ENCODE results near the gene ATXN7L1.

Gene ATXN7L1

DNA sequence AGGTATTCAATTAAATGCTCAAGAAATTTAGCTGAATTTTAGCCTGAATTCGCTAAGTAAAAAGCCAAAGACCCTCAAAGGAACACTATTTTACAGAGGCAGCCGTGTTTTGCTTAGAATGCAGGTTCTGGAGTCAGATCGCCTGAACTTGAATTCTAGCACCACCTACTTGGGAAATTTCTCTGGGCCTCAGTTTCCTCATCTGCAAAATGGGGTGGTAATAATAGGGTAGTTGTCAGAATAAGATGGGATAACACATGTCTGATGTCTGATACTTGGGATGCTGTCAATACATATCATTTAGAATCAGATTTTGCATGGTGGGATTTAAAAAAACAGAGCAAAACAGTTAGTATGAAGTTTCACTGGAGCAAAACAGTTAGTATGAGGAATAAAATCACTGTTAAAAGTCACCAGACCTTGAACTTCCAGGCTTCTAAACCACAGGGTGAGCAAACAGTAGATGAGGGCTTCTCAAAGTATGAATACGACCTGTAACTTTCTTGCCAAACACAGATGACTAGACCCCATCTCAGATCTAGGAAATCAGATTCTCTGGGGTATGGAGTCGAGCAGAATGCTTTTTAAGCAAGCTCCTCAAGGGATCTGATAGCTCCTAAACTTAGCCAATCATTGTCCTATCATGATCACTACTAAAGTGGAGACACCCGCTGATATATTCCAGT lies 75.4 kb downstream of the ATXN7L1 start:
- TF ChIP-seq BHLHE40 (IDR thresholded peaks at IDR 0.05; ENCODE audit: borderline replicate concordance), result no peak
- no peak for TF ChIP-seq TARDBP (IDR thresholded peaks at IDR 0.05)
- no peak for TF ChIP-seq L3MBTL2 (conservative IDR thresholded peaks at IDR 0.05)
- TF ChIP-seq FOXA1 (IDR thresholded peaks at IDR 0.05), result no peak
- no peak for TF ChIP-seq FOXK2 (IDR thresholded peaks at IDR 0.05)
- ChIA-PET POLR2A (no interaction called here), CTCF (no interaction called here)
- no peak for DNase-seq (ENCODE audit: extremely low spot score)

DNA sequence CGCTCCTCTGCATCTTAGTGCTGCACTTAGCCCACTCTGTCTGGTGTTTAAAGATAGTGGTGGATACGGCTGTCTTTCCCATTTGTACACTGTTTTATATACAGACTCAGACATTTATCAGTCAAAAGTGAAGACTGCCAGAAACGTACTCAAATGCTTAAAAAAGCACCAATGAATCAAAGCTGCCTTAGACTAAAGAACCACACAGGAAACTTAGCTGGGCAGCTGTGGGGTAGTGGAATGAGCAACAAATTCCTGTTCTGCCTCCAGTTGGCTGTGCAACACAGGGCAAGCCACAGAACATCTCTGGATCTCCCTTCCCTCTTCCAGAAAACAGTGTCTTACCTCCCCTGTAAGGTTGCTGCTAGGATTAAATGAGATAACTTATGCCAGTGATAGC lies 76.0 kb downstream of the ATXN7L1 start:
- POLR2A ChIA-PET, result no interaction called here
- CTCF ChIA-PET, result no interaction called here
- DNase-seq (ENCODE audit: extremely low spot score), result no peak
- TF ChIP-seq ELF4 (IDR thresholded peaks at IDR 0.05) (no peak), SP1 (IDR thresholded peaks at IDR 0.05) (no peak), LEF1 (IDR thresholded peaks at IDR 0.05; ENCODE audit: borderline replicate concordance) (no peak), FOXA1 (IDR thresholded peaks at IDR 0.05) (no peak), HDGF (IDR thresholded peaks at IDR 0.05; ENCODE audit: borderline replicate concordance) (no peak), NFRKB (IDR thresholded peaks at IDR 0.05) (no peak), FOXM1 (IDR thresholded peaks at IDR 0.05; ENCODE audit: borderline replicate concordance) (no peak), BHLHE40 (IDR thresholded peaks at IDR 0.05; ENCODE audit: borderline replicate concordance) (no peak), FOXK2 (IDR thresholded peaks at IDR 0.05) (no peak), L3MBTL2 (conservative IDR thresholded peaks at IDR 0.05) (no peak), ARNT (IDR thresholded peaks at IDR 0.05) (no peak), TARDBP (IDR thresholded peaks at IDR 0.05) (no peak), ZNF384 (IDR thresholded peaks at IDR 0.05) (no peak)
- TF ChIP-seq, protein P1, sequence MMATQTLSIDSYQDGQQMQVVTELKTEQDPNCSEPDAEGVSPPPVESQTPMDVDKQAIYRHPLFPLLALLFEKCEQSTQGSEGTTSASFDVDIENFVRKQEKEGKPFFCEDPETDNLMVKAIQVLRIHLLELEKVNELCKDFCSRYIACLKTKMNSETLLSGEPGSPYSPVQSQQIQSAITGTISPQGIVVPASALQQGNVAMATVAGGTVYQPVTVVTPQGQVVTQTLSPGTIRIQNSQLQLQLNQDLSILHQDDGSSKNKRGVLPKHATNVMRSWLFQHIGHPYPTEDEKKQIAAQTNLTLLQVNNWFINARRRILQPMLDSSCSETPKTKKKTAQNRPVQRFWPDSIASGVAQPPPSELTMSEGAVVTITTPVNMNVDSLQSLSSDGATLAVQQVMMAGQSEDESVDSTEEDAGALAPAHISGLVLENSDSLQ (IDR thresholded peaks at IDR 0.05), result no peak

DNA sequence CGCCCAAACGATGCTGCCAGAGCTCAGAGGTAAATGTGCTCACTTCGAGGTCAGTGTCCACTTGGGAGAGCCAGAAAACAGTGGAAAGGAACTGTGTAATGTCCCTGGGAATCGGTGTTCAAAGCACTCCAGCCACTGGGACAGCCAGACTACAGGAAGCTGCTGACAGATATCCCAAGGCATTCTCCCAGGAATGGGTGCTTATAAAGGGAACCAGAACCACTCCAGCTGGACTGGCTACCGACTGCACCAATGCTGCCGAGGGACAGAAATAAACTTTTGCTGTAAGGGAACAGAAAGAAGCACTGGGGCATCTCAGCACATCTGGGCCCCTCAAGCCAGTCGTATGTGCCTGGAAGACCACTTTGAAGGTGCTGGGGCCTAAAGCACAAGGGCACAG lies 76.7 kb downstream of the ATXN7L1 start:
- TF ChIP-seq ZNF384 (IDR thresholded peaks at IDR 0.05), result no peak
- TF ChIP-seq SP1 (IDR thresholded peaks at IDR 0.05), result no peak
- TF ChIP-seq LEF1 (IDR thresholded peaks at IDR 0.05; ENCODE audit: borderline replicate concordance), result no peak
- no peak for TF ChIP-seq SUZ12 (IDR thresholded peaks at IDR 0.05)
- TF ChIP-seq FOXK2 (IDR thresholded peaks at IDR 0.05), result no peak
- no peak for TF ChIP-seq HDGF (IDR thresholded peaks at IDR 0.05; ENCODE audit: borderline replicate concordance)
- no peak for TF ChIP-seq L3MBTL2 (conservative IDR thresholded peaks at IDR 0.05)
- no peak for TF ChIP-seq ELF4 (IDR thresholded peaks at IDR 0.05)
- TF ChIP-seq BHLHE40 (IDR thresholded peaks at IDR 0.05; ENCODE audit: borderline replicate concordance), result no peak
- TF ChIP-seq CTBP1 (IDR thresholded peaks at IDR 0.05; ENCODE audit: borderline replicate concordance), result no peak
- TF ChIP-seq FOXM1 (IDR thresholded peaks at IDR 0.05; ENCODE audit: borderline replicate concordance), result no peak
- TF ChIP-seq, protein P1 (IDR thresholded peaks at IDR 0.05), result no peak
- TF ChIP-seq NFRKB (IDR thresholded peaks at IDR 0.05), result no peak
- no peak for TF ChIP-seq TARDBP (IDR thresholded peaks at IDR 0.05)
- TF ChIP-seq ARNT (IDR thresholded peaks at IDR 0.05), result no peak
- TF ChIP-seq FOXA1 (IDR thresholded peaks at IDR 0.05), result no peak
- POLR2A ChIA-PET, result no interaction called here
- CTCF ChIA-PET, result no interaction called here
- DNase-seq (ENCODE audit: extremely low spot score), result no peak

DNA sequence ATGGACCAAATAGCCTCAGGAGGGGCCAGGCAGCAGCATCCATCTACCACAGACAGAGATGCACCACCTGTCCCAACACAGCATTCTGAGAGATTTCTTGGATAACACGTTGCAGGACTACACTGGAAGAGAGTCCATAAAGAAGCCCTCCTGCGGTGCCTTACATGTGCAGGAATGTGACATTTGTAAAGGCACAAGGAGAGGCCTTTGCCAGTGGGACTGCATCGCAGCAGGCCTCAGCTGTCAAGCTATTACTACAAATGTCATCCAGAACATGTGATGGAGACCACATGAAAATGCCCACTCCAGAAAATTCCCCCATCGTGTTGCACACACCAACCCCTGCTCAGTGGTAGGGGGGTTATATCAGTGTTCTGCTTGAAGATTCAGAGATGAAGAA lies 77.4 kb downstream of the ATXN7L1 start:
- ChIA-PET POLR2A (no interaction called here), CTCF (interaction anchor here (0.6 kb wide), 1 partner anchor 57 kb away, joined by 3 read pairs; no protein-coding TSS in a partner anchor)
- DNase-seq (ENCODE audit: extremely low spot score), result no peak
- TF ChIP-seq SP1 (IDR thresholded peaks at IDR 0.05) (no peak), FOXM1 (IDR thresholded peaks at IDR 0.05; ENCODE audit: borderline replicate concordance) (no peak)

DNA sequence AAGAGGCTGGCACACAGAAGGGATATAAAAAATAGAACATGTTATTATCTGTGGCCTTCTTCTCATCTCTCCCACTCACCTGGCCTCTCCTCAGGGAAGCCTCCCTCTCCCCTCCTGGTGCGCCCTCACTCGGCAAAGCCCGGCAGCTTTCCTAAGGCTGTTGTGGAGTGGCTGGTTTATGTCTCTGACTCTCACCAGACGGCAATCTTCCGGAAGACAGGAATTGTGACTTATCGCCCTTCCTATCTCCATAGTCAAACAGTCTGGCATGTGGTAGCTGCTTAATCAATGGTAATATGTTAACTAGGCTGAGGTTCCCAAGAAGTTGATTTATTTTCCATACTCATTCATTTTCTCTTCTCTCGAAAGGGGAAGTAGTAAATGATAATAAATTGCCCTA lies 78.7 kb downstream of the ATXN7L1 start:
- TF ChIP-seq FOXM1 (IDR thresholded peaks at IDR 0.05; ENCODE audit: borderline replicate concordance) (no peak), SUZ12 (IDR thresholded peaks at IDR 0.05) (no peak), FOXA1 (IDR thresholded peaks at IDR 0.05) (no peak), NFRKB (IDR thresholded peaks at IDR 0.05) (no peak), L3MBTL2 (conservative IDR thresholded peaks at IDR 0.05) (no peak), ELF4 (IDR thresholded peaks at IDR 0.05) (no peak), LEF1 (IDR thresholded peaks at IDR 0.05; ENCODE audit: borderline replicate concordance) (no peak), ARNT (IDR thresholded peaks at IDR 0.05) (no peak), TARDBP (IDR thresholded peaks at IDR 0.05) (no peak), ZNF384 (IDR thresholded peaks at IDR 0.05) (no peak), CTBP1 (IDR thresholded peaks at IDR 0.05; ENCODE audit: borderline replicate concordance) (no peak), FOXK2 (IDR thresholded peaks at IDR 0.05) (no peak), SP1 (IDR thresholded peaks at IDR 0.05) (no peak), BHLHE40 (IDR thresholded peaks at IDR 0.05; ENCODE audit: borderline replicate concordance) (no peak)
- TF ChIP-seq, protein P1 (IDR thresholded peaks at IDR 0.05), result no peak
- ChIA-PET CTCF (no interaction called here), POLR2A (no interaction called here)
- DNase-seq (ENCODE audit: extremely low spot score), result no peak

DNA sequence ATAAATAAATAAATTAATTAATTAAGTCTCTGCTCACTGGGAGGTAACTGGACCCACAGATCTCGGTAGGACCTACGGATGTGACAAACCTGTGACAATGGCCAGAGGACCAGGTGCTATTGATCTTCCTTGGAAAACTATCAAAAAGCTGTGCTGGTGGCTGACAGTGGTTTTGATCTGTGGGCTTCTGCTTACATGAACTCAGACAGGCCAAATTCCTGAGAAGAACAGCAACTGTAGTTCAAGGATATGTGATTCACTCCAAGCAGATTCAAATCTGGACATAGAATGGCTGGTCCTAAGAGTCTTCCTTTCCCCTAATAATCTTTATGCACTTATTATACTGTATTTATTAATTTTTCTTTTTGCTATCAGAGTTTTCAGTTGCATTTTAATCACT lies 80.0 kb downstream of the ATXN7L1 start:
- no peak for DNase-seq (ENCODE audit: extremely low spot score)
- TF ChIP-seq NFRKB (IDR thresholded peaks at IDR 0.05), result no peak
- no peak for TF ChIP-seq TARDBP (IDR thresholded peaks at IDR 0.05)
- TF ChIP-seq, protein P1 (IDR thresholded peaks at IDR 0.05), result no peak
- TF ChIP-seq FOXM1 (IDR thresholded peaks at IDR 0.05; ENCODE audit: borderline replicate concordance), result no peak
- no peak for TF ChIP-seq SP1 (IDR thresholded peaks at IDR 0.05)
- ChIA-PET POLR2A (no interaction called here), CTCF (no interaction called here)

Data from HEK293T (cell line).